GM12865 (cell line): ENCODE results near the gene INPP4B.

Source experiments
- DNase-seq: peaks from one replicate; pipeline ENCODE4 v3.0.0; 2010; ENCODE audit warnings: low read depth
- H3K4me3 ChIP-seq: 2 replicates; pipeline ENCODE4 v1.5.1; 2011; ENCODE audit warnings: mild to moderate bottlenecking, low read depth, low read length, control low read depth
- TF ChIP-seq, protein P1 (sequence below): IDR thresholded peaks from 2 replicates; pipeline ENCODE4 v1.5.1; 2011; ENCODE audit warnings: low read length, control low read depth, low read depth, inconsistent platforms; ENCODE audit not compliant: insufficient read depth; ENCODE audit errors: missing control alignments

Gene INPP4B

DNA sequence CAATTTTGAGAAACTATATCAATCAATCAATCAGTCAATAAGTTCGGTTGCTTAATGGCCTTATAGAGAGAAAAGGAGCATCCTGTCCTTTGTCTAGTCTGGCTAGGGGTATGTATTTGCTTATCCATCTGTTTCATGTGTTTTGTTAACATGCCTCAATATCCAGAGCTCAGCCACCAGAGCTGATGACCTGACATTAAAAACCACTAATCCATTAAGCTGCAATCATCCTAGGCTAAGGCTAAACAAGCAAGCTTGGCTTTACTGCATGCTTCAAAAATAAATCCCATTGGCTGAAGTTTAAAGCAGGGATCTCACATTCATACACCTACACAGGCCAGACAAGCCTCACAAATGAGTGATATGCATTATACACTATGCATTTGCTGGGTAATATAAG, 139.7 kb downstream of the INPP4B start:
- TF ChIP-seq, protein P1, sequence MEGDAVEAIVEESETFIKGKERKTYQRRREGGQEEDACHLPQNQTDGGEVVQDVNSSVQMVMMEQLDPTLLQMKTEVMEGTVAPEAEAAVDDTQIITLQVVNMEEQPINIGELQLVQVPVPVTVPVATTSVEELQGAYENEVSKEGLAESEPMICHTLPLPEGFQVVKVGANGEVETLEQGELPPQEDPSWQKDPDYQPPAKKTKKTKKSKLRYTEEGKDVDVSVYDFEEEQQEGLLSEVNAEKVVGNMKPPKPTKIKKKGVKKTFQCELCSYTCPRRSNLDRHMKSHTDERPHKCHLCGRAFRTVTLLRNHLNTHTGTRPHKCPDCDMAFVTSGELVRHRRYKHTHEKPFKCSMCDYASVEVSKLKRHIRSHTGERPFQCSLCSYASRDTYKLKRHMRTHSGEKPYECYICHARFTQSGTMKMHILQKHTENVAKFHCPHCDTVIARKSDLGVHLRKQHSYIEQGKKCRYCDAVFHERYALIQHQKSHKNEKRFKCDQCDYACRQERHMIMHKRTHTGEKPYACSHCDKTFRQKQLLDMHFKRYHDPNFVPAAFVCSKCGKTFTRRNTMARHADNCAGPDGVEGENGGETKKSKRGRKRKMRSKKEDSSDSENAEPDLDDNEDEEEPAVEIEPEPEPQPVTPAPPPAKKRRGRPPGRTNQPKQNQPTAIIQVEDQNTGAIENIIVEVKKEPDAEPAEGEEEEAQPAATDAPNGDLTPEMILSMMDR = no peak
- no peak for DNase-seq
- no peak overlapping the region for H3K4me3 ChIP-seq

DNA sequence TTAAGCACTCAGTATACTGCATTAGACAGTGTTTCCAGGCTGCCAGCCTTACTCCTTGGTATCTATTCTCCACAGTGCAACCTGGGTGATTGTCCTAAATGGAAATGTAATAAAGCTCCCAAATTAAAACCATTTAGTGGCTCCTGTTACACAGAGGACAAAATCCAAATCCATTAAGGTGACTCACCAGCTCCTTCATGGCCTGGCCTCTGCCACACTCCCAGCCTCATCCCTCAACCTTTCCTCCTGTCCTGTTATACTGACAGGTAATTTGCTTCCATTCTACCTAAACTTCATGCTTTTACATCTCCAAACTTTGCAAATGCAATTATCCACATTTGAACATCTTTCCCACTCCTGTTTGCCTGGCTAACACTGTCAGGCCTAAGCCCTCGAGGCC, 140.3 kb downstream of the INPP4B start:
- TF ChIP-seq, protein P1 = no peak
- H3K4me3 ChIP-seq = no peak overlapping the region
- DNase-seq = no peak

GRCh38 chr4:142703694-142704309, 142.3 kb downstream of the INPP4B start:
- TF ChIP-seq, protein P1 = no peak
- H3K4me3 ChIP-seq = no peak overlapping the region
- no peak for DNase-seq

DNA sequence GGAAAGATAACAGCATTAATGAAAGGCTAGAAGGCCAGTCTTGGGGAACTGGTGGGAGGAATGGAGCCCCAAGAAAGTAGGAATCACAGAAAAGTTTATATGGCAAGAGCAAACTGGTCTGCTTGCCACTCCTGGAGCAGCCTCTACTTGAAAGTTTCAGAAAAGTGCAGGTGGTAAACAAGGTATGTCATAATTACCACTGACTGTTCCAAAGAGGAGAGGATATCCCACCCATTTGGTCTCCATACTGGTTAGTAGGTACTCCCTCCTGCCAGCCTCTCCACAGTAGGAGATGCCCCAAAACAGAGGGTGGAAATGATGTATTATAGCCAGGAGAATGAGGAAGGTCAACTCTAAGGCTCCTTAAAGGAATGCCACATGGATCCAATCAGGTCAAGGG, 145.1 kb downstream of the INPP4B start:
- no peak for DNase-seq
- TF ChIP-seq, protein P1 = no peak
- H3K4me3 ChIP-seq = no peak overlapping the region

- no peak overlapping the region for H3K4me3 ChIP-seq
- DNase-seq = no peak
- TF ChIP-seq, protein P1 = no peak
Observed at GRCh38 chr4:142700531-142700930, 145.6 kb downstream of the INPP4B start.

DNA sequence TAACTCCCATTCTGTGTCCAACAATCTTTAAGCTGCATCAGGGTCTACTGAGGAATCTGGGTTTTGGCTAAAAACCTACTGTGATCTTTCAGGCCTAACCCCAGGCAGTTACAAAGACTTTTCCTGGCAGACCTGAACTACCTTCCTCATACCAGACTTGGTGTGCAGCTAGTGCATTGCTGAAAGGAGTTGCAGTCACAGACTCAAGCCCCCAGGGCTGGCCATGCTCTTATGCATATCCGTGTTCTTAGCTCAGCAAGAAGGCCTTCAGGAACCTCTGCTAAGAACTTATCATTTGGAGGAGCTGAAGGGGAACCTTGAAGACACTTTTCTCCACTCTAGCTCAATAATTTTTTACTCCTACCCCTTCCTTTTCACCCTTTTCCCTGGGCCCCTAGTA, 147.5 kb downstream of the INPP4B start:
- no peak overlapping the region for H3K4me3 ChIP-seq
- TF ChIP-seq, protein P1 = no peak
- DNase-seq = no peak

DNA sequence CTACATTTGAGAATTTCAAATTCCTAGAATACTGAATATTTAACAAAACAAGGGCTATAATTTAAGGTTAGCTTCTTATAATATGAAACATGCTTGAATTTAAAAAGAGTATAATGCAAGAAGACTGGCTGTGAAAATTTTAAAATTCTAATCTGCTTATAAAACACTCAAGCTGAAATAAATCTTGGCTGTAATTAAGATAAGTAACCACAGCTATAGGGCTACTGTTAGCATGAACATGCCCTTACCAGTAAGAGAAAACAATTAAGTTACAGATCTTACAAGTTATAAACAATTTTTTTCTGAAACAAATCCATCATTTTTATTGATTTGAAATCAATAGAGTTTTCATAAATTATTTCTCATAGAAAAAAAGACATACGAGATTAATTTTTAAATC, 148.2 kb downstream of the INPP4B start:
- DNase-seq = no peak
- no peak overlapping the region for H3K4me3 ChIP-seq
- TF ChIP-seq, protein P1 = no peak
